ENCODE measurements around the gene CIDEA. TPM values are rescaled to one million over a fixed set of nuclear protein-coding genes. Genes with fewer than 3 reads are reported as not detected.

CIDEA gene
- total and polyA plus RNA-seq, 2 donors (not counting 1 experiment from before 2014, with no cell fraction given): not detected

GRCh38 chr18:12264864-12265263 is 10.7 kb downstream of the CIDEA start:
- H3K4me2 ChIP-seq (replicated peaks; ENCODE audit: low read depth, low read length, poor library complexity, severe bottlenecking): no peak overlapping the region
- no peaks in the 10 kb centered on the region for H3K27me3 ChIP-seq (replicated peaks in 1 of 4; ENCODE audit: control extremely low read depth in 1 of 4, control insufficient read depth in 3 of 4, insufficient read depth in 4 of 4, low read length in 3 of 4)
- Mint-ChIP-seq H3K27me3 (peaks cover 17% of the 10 kb centered on the region), H3K9me3 (ENCODE audit: insufficient read depth) (no peaks in the 10 kb centered on the region), H3K4me3 (no peak overlapping the region), H3K4me1 (no peaks in the 10 kb centered on the region), H3K27ac (no peak overlapping the region)
- POLR2A ChIA-PET: no interaction called here
- H3K27ac ChIP-seq (ENCODE audit: low read length in 2 of 2): no peak overlapping the region
- no peak overlapping the region for H3K9ac ChIP-seq (ENCODE audit: low read length)
- TF ChIP-seq EZH2 (IDR thresholded peaks at IDR 0.05; ENCODE audit: borderline replicate concordance, insufficient read depth, low read depth, low read length, poor library complexity, severe bottlenecking): no peak
- no peak for TF ChIP-seq CTCF (IDR thresholded peaks at IDR 0.05)
- DNase-seq (no peak), ATAC-seq (ENCODE audit: low read depth) (no peak)
- no CpG with 5 or more reads among the region's 2 CpGs for WGBS (ENCODE audit: insufficient coverage)
- no peak overlapping the region for H3K4me3 ChIP-seq (ENCODE audit: control extremely low read depth in 1 of 5, extremely low read depth in 1 of 5, insufficient read depth in 1 of 5, low read depth in 2 of 5, low read length in 4 of 5)
- no peaks in the 10 kb centered on the region for H3K9me3 ChIP-seq (ENCODE audit: control extremely low read depth in 1 of 3, control insufficient read depth in 2 of 3, insufficient read depth in 1 of 3, low read length in 2 of 3)
- H3K36me3 ChIP-seq (replicated peaks in 1 of 2; ENCODE audit: control extremely low read depth in 1 of 2, control insufficient read depth in 1 of 2, extremely low read depth in 1 of 2, insufficient read depth in 2 of 2, low read length in 1 of 2): no peaks in the 10 kb centered on the region
- no peaks in the 10 kb centered on the region for H4K20me1 ChIP-seq (ENCODE audit: control insufficient read depth, insufficient read depth, low read length, poor library complexity, severe bottlenecking)
- CTCF ChIA-PET: no interaction called here
- H3K79me2 ChIP-seq (ENCODE audit: control insufficient read depth, insufficient read depth, low read length): no peaks in the 10 kb centered on the region
- no peaks in the 10 kb centered on the region for H3K4me1 ChIP-seq (ENCODE audit: control insufficient read depth in 2 of 2, insufficient read depth in 2 of 2, low read length in 2 of 2)
- H2AFZ ChIP-seq (ENCODE audit: insufficient read depth, low read depth, low read length, poor library complexity, severe bottlenecking): no peak overlapping the region
- intact Hi-C loops (cut with micrococcal nuclease): no loop called here

GRCh38 chr18:12271376-12272235 is 17.4 kb downstream of the CIDEA start:
- H3K4me3 ChIP-seq (ENCODE audit: control extremely low read depth in 1 of 5, extremely low read depth in 1 of 5, insufficient read depth in 1 of 5, low read depth in 2 of 5, low read length in 4 of 5): peak overlapping the region in 4 of 5 experiments; percentile 28 to 58 (median 48)
- H3K36me3 ChIP-seq (replicated peaks in 1 of 2; ENCODE audit: control extremely low read depth in 1 of 2, control insufficient read depth in 1 of 2, extremely low read depth in 1 of 2, insufficient read depth in 2 of 2, low read length in 1 of 2): no peaks in the 10 kb centered on the region
- H3K9me3 ChIP-seq (ENCODE audit: control extremely low read depth in 1 of 3, control insufficient read depth in 2 of 3, insufficient read depth in 1 of 3, low read length in 2 of 3): no peaks in the 10 kb centered on the region
- Mint-ChIP-seq H3K4me1 (peaks cover 7% of the 10 kb centered on the region), H3K9me3 (ENCODE audit: insufficient read depth) (no peaks in the 10 kb centered on the region), H3K27me3 (peaks cover 7% of the 10 kb centered on the region), H3K4me3 (peak overlapping the region; percentile 67), H3K27ac (no peak overlapping the region)
- peak; percentile 79 for ATAC-seq (ENCODE audit: low read depth)
- H3K27ac ChIP-seq (ENCODE audit: low read length in 2 of 2): no peak overlapping the region
- 24% methylated on average over 48 of the region's 51 CpGs for WGBS (ENCODE audit: insufficient coverage)
- no peak for TF ChIP-seq EZH2 (IDR thresholded peaks at IDR 0.05; ENCODE audit: borderline replicate concordance, insufficient read depth, low read depth, low read length, poor library complexity, severe bottlenecking)
- peak; percentile 60 for TF ChIP-seq CTCF (IDR thresholded peaks at IDR 0.05)
- H3K4me1 ChIP-seq (ENCODE audit: control insufficient read depth in 2 of 2, insufficient read depth in 2 of 2, low read length in 2 of 2): peaks cover 4 to 8% of the 10 kb centered on the region in 2 donors
- DNase-seq: peak; percentile 72
- H2AFZ ChIP-seq (ENCODE audit: insufficient read depth, low read depth, low read length, poor library complexity, severe bottlenecking): peak overlapping the region; percentile 84
- ChIA-PET CTCF (interaction anchor here (0.7 to 1.5 kb wide), 8 partner anchors 9 to 388 kb away, joined by 3 to 5 read pairs (median 3); no protein-coding TSS in a partner anchor), POLR2A (no interaction called here)
- H3K27me3 ChIP-seq (replicated peaks in 1 of 4; ENCODE audit: control extremely low read depth in 1 of 4, control insufficient read depth in 3 of 4, insufficient read depth in 4 of 4, low read length in 3 of 4): peaks cover 0 to 15% (median 5%) of the 10 kb centered on the region in 4 experiments
- peak overlapping the region; percentile 87 for H3K4me2 ChIP-seq (replicated peaks; ENCODE audit: low read depth, low read length, poor library complexity, severe bottlenecking)
- intact Hi-C loops (cut with micrococcal nuclease): no loop called here
- no peaks in the 10 kb centered on the region for H4K20me1 ChIP-seq (ENCODE audit: control insufficient read depth, insufficient read depth, low read length, poor library complexity, severe bottlenecking)
- H3K9ac ChIP-seq (ENCODE audit: low read length): peak overlapping the region; percentile 52
- H3K79me2 ChIP-seq (ENCODE audit: control insufficient read depth, insufficient read depth, low read length): no peaks in the 10 kb centered on the region

Data from B cell (primary cell).